Liver (tissue), 9 donors: ENCODE data around the gene ATXN1. TPM values are rescaled to one million over a fixed set of nuclear protein-coding genes. Genes with fewer than 3 reads are reported as not detected.

Source experiments
- DNase-seq: peaks from one replicate; pipeline ENCODE4 v3.0.0-alpha.2; 2017; ENCODE audit warnings: low spot score
- H3K27ac ChIP-seq, 2 donors: one replicate each; pipeline ENCODE4 v1.7.0; 2013; ENCODE audit warnings: inconsistent platforms in 2 of 2, low read length in 2 of 2, control low read depth in 1 of 2, low read depth in 1 of 2, mild to moderate bottlenecking in 1 of 2
- H3K27me3 ChIP-seq, 4 donors: one replicate each; pipeline versions ENCODE4 v1.6.1 to v1.7.0; 2013; ENCODE audit warnings: low read length in 3 of 4, inconsistent platforms in 1 of 4, mild to moderate bottlenecking in 1 of 4, moderate library complexity in 1 of 4; ENCODE audit not compliant: control insufficient read depth in 4 of 4, insufficient read depth in 4 of 4
- H3K36me3 ChIP-seq, 4 donors: one replicate each; pipeline versions ENCODE4 v1.6.1 to v1.7.0; 2013; ENCODE audit warnings: low read length in 3 of 4, mild to moderate bottlenecking in 3 of 4, low read depth in 1 of 4, moderate library complexity in 1 of 4; ENCODE audit not compliant: control insufficient read depth in 4 of 4, insufficient read depth in 3 of 4
- H3K4me1 ChIP-seq, 4 donors: one replicate each; pipeline versions ENCODE4 v1.6.1 to v1.7.0; 2013; ENCODE audit warnings: low read length in 3 of 4, mild to moderate bottlenecking in 3 of 4, moderate library complexity in 1 of 4; ENCODE audit not compliant: control insufficient read depth in 4 of 4, insufficient read depth in 4 of 4
- H3K4me3 ChIP-seq, 3 donors: one replicate each; pipeline versions ENCODE4 v1.6.1 to v1.7.0; 2013; ENCODE audit warnings: low read length in 3 of 3, control low read depth in 1 of 3, low read depth in 1 of 3, mild to moderate bottlenecking in 1 of 3
- H3K9ac ChIP-seq, 2 donors: one replicate each; pipeline ENCODE4 v1.7.0; 2013; ENCODE audit warnings: low read length in 2 of 2, mild to moderate bottlenecking in 2 of 2, moderate library complexity in 2 of 2, control low read depth in 1 of 2, low read depth in 1 of 2
- H3K9me3 ChIP-seq, 4 donors: one replicate each; pipeline versions ENCODE4 v1.6.1 to v1.7.0; 2013; ENCODE audit warnings: low read length in 3 of 4; ENCODE audit not compliant: control insufficient read depth in 4 of 4
- FOXA2 ChIP-seq: IDR thresholded peaks from 2 replicates; pipeline ENCODE4 v1.6.1; 2016; ENCODE audit warnings: antibody characterized with exemption
- GABPA ChIP-seq, 2 donors: IDR thresholded peaks in 1 of 2; conservative IDR thresholded peaks in 1 of 2; 2 replicates each; pipeline ENCODE4 v1.6.1; 2016; ENCODE audit warnings: antibody characterized with exemption in 2 of 2, mild to moderate bottlenecking in 1 of 2, moderate library complexity in 1 of 2
- JUND ChIP-seq, 2 donors: IDR thresholded peaks; 2 replicates each; pipeline ENCODE4 v1.6.1; 2016; ENCODE audit warnings: antibody characterized with exemption in 2 of 2
- NR2F2 ChIP-seq: IDR thresholded peaks from 2 replicates; pipeline ENCODE4 v1.6.1; 2016; ENCODE audit warnings: antibody characterized with exemption
- RAD21 ChIP-seq, 2 donors: IDR thresholded peaks; 2 replicates each; pipeline ENCODE4 v1.6.1; 2016; ENCODE audit warnings: antibody characterized with exemption in 2 of 2, mild to moderate bottlenecking in 2 of 2
- RXRA ChIP-seq, 2 donors: IDR thresholded peaks; 2 replicates each; pipeline ENCODE4 v1.6.1; 2017 to 2018; ENCODE audit warnings: antibody characterized with exemption in 2 of 2, mild to moderate bottlenecking in 1 of 2
- SP1 ChIP-seq: IDR thresholded peaks from 2 replicates; pipeline ENCODE4 v1.6.1; 2018; ENCODE audit warnings: antibody characterized with exemption, mild to moderate bottlenecking
- TAF1 ChIP-seq: conservative IDR thresholded peaks from 2 replicates; pipeline ENCODE4 v1.6.1; 2016; ENCODE audit warnings: antibody characterized with exemption, mild to moderate bottlenecking
- WGBS: extraction: QIAGEN DNeasy Blood & Tissue Kit; methylation state at CpG from one replicate; pipeline ENCODE4 v1.1.7; 2013; 5-methylcytosine and 5-hydroxymethylcytosine counted together
- polyA plus RNA-seq, 2 donors: library from polyadenylated mRNA; stranded (reverse) in 1 of 2; unstranded in 1 of 2; fragments of 200-250 nt in 1 of 2; fragments of >200 nt in 1 of 2; fragmentation: Nextera tagmentation in 1 of 2; extraction: Ambion mirVana in 1 of 2; gene quantifications; one replicate each; pipeline versions ENCODE4 v1.2.1 to v1.2.3, GENCODE V29; 2013 to 2015
- total RNA-seq, 2 donors: library from RNA; depleted of rRNA; stranded (reverse); fragments of >200 nt; gene quantifications; one replicate each; pipeline ENCODE4 v1.2.3, GENCODE V29; 2014
- TF ChIP-seq, protein P1 (sequence below): IDR thresholded peaks from 2 replicates; pipeline ENCODE4 v1.6.1; 2016; ENCODE audit warnings: antibody characterized with exemption
- TF ChIP-seq, protein P2 (sequence below): IDR thresholded peaks from 2 replicates; pipeline ENCODE4 v1.6.1; 2016; ENCODE audit warnings: antibody characterized with exemption
- TF ChIP-seq, protein P3 (sequence below): fragments of 150-350 bp; IDR thresholded peaks from 2 replicates; pipeline ENCODE4 v1.5.1; 2017; ENCODE audit warnings: improper control_type of control experiment, low read depth, low read length; ENCODE audit not compliant: missing input control
- donor health status: healthy.
- donor health status: healthy.
- donor health status: healthy.
- donor health status: healthy.
- donor health status: healthy.

ATXN1 gene
- total and polyA plus RNA-seq, 4 donors, result 4.3 to 29.7 (median 8.2) TPM

DNA sequence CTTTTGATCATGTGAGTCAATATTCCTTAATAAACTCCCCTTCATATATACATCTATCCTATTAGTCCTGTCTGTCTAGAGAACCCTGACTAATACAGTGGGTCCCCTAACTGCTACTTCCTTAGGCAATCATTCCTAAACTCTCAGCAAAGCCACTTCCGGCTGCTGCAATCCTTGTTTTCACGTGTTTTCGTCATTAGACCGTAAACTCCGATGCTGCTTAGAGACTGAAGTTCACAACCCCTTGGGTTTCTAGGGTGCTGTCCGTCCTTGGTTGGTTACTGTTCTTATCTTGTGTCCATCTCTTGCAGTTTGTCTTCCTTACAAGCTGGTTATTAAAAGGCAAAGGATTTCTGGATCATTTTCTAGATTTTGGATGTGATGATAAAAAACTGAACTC is 416.5 kb downstream of the ATXN1 start:
- Histone ChIP-seq H3K9ac (no peak overlapping the region), H3K27ac (no peak overlapping the region), H3K4me1 (no peaks in the 10 kb centered on the region), H3K27me3 (no peaks in the 10 kb centered on the region), H3K4me3 (no peak overlapping the region), H3K36me3 (no peaks in the 10 kb centered on the region), H3K9me3 (no peaks in the 10 kb centered on the region)
- no peak for DNase-seq
- TF ChIP-seq, protein P1, sequence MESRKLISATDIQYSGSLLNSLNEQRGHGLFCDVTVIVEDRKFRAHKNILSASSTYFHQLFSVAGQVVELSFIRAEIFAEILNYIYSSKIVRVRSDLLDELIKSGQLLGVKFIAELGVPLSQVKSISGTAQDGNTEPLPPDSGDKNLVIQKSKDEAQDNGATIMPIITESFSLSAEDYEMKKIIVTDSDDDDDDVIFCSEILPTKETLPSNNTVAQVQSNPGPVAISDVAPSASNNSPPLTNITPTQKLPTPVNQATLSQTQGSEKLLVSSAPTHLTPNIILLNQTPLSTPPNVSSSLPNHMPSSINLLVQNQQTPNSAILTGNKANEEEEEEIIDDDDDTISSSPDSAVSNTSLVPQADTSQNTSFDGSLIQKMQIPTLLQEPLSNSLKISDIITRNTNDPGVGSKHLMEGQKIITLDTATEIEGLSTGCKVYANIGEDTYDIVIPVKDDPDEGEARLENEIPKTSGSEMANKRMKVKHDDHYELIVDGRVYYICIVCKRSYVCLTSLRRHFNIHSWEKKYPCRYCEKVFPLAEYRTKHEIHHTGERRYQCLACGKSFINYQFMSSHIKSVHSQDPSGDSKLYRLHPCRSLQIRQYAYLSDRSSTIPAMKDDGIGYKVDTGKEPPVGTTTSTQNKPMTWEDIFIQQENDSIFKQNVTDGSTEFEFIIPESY, result no peak
- no peak for TF ChIP-seq JUND (IDR thresholded peaks at IDR 0.05)
- TF ChIP-seq, protein P2, sequence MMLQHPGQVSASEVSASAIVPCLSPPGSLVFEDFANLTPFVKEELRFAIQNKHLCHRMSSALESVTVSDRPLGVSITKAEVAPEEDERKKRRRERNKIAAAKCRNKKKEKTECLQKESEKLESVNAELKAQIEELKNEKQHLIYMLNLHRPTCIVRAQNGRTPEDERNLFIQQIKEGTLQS, result no peak
- TF ChIP-seq SP1, result no peak
- 92% methylated on average over 6 of the region's 6 CpGs for WGBS

DNA sequence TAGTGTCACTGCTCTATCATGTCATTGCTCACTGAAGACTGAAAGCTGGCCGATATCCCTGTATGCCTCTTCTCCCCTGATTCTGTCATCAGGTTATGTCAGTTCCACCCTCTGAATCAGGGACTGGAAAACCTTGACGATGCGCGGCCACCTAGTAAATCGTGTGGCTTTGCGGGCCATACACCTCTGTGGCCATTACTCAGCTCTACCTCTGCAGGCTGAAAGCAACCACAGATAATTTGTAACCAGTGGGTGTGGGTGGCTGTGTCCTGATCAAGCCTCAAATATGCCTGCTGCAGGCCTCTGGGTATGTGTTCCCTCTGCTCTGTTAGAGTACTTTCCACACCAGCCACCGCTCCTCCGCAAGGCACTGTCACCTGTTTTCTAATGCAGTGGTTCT is 417.7 kb downstream of the ATXN1 start:
- 96% methylated on average over 8 of the region's 8 CpGs for WGBS
- Histone ChIP-seq H3K36me3 (no peaks in the 10 kb centered on the region), H3K27me3 (no peaks in the 10 kb centered on the region), H3K4me3 (no peak overlapping the region), H3K27ac (no peak overlapping the region), H3K9me3 (no peaks in the 10 kb centered on the region), H3K9ac (no peak overlapping the region), H3K4me1 (no peaks in the 10 kb centered on the region)
- no peak for DNase-seq
- TF ChIP-seq GABPA (IDR thresholded peaks at IDR 0.05 in 1 of 2, conservative IDR thresholded peaks at IDR 0.05 in 1 of 2), result no peak

DNA sequence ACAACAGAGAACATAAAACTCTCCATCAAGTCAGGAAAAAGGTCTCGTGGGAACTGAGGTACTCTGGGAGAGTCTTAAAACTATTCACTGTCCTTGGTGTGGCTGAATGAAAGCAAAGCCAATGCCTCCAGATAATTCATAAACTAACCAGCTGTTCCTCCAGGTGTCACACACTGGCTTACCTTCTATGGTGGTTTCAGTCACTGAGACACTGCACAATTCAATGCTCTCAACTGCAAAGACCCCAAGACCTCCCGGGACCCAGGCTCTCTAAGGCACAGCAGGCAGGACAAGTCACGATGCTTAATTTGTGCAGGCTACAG is 422.0 kb downstream of the ATXN1 start:
- H3K27ac ChIP-seq, result no peak overlapping the region

More for the DNA sequence above, 422.0 kb downstream of the ATXN1 start:
- WGBS, result 90% methylated on average over 3 of the region's 3 CpGs
- no peak for DNase-seq
- H3K4me1 ChIP-seq, result no peaks in the 10 kb centered on the region
- H3K4me3 ChIP-seq, result no peak overlapping the region
- TF ChIP-seq RXRA (IDR thresholded peaks at IDR 0.05) (no peak), RAD21 (IDR thresholded peaks at IDR 0.05) (no peak), NR2F2 (no peak), JUND (IDR thresholded peaks at IDR 0.05) (no peak), FOXA2 (no peak), TAF1 (no peak), SP1 (no peak)
- TF ChIP-seq, protein P1, result no peak
- TF ChIP-seq, protein P3, sequence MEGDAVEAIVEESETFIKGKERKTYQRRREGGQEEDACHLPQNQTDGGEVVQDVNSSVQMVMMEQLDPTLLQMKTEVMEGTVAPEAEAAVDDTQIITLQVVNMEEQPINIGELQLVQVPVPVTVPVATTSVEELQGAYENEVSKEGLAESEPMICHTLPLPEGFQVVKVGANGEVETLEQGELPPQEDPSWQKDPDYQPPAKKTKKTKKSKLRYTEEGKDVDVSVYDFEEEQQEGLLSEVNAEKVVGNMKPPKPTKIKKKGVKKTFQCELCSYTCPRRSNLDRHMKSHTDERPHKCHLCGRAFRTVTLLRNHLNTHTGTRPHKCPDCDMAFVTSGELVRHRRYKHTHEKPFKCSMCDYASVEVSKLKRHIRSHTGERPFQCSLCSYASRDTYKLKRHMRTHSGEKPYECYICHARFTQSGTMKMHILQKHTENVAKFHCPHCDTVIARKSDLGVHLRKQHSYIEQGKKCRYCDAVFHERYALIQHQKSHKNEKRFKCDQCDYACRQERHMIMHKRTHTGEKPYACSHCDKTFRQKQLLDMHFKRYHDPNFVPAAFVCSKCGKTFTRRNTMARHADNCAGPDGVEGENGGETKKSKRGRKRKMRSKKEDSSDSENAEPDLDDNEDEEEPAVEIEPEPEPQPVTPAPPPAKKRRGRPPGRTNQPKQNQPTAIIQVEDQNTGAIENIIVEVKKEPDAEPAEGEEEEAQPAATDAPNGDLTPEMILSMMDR, result no peak
- TF ChIP-seq, protein P2, result no peak
- no peak overlapping the region for H3K9ac ChIP-seq
- H3K36me3 ChIP-seq, result no peaks in the 10 kb centered on the region
- no peaks in the 10 kb centered on the region for H3K9me3 ChIP-seq
- H3K27me3 ChIP-seq, result no peaks in the 10 kb centered on the region
